ENCODE measurements around the gene AKR1A1. TPM values are rescaled to one million over a fixed set of nuclear protein-coding genes. Genes with fewer than 3 reads are reported as not detected.
"Not testable (repeated sequence)": the region's sequence is repeated elsewhere in the genome, so short reads cannot be mapped to it uniquely, and the experiment has no call there.

The AKR1A1 gene
- total RNA-seq, 1 donor from 2014 or later, result 47.3 TPM

DNA sequence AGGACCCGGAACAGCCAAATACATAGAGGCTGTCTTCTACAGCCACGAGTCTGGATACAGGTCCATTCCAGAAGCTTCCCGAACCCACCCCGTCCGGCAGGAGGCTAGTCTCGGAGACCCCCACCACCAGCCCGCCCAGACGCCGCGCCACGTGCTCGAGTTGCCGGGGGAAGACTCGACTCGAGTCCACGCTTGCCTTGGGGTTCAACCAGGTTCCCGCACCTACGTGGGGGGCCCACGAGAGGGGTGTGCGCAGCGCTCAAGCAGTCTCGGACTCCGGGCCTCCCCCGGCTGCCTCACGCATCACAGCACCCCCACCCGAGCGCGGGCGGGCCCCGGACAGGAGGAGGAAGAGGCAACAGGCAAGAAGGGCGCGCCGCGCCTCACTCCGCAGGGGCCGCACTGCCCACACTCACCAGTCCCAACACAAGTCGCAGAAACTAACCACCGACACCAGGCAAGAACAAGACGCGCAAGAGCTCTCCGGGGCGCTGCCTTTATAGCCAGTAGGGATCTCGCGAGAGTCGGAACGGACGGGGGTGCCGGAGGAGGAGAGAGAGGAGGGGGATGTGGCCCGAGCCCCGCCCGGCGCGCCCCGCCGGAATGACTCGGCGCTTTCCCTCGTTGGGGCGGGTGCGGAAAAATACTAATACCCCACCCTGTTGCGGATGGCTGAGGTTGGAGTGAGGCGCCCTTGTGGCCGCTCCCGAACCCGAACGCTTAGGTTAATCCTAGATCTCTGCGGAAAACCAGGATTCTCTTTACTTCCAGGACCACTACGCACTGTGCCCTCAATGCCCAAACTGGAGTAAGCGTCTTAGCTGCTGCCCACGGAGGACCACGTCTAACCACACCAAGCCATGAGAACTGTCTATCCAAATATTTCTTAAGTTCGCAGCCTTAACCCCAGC lies 29.0 kb upstream of the AKR1A1 start, which contains the start of gene PRDX1:
Gene PRDX1 (minus strand): TSS at position 472 of the 911 bp plus-strand sequence. CDS start 2,841 bp downstream, outside the sequence.
- intact Hi-C loops (cut with DNase I), result loop anchor here (1.0 to 2.0 kb wide), 2 partner anchors 29 to 163 kb away; partner anchors contain the start of gene AKR1A1
- DNase-seq (ENCODE audit: low spot score), result peak; percentile 97

GRCh38 chr1:45522324-45523104 lies 28.1 kb upstream of the AKR1A1 start:
- intact Hi-C loops (cut with DNase I), result no loop called here

GRCh38 chr1:45523516-45523915 lies 27.1 kb upstream of the AKR1A1 start:
- DNase-seq (ENCODE audit: low spot score); intact Hi-C loops (cut with DNase I): not testable (repeated sequence)

More at GRCh38 chr1:45522324-45523104, 28.1 kb upstream of the AKR1A1 start:
- DNase-seq (ENCODE audit: low spot score), result no peak

DNA sequence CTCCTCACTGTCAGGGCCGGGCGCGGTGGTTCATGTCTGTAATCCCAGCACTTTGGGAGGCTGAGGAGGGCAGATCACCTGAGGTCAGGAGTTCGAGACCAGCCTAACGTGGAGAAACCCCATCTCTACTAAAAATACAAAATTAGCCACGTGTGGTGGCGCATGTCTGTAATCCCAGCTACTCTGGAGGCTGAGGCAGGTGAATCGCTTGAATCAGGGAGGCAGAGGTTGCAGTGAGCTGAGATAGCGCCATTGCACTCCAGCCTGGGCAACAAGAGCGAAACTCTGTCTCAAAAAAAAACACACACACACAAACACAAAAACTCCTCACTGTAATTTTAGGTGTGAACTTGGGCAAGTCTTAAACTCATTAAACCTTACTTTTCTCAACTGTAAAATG lies 26.7 kb upstream of the AKR1A1 start:
- intact Hi-C loops (cut with DNase I); DNase-seq (ENCODE audit: low spot score): not testable (repeated sequence)

DNA sequence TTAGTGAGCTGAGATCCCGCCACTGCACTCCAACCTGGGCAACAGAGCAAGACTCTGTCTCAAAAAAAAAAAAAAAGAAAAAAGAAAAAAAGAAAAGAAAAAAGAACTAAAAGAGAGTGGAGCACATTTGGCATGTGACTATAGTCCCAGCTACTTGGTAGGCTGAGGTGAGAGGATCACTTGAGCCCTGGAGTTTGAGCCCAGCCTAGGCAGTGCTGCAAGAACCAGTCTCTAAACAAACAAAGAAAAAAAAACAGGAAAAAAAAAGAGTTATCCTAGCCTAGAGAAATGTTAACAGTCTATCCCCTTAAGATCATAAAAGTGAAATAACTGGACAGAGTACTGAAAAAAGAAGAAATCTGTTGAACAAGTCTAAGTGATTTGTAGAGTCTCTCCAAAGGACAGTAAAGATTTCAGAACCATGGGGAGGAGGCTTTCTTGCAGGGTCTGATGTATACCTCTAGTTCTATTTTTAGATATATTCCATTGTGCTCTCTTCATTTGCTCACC lies 24.4 kb upstream of the AKR1A1 start:
- intact Hi-C loops (cut with DNase I), result no loop called here
- no peak for DNase-seq (ENCODE audit: low spot score)

- intact Hi-C loops (cut with DNase I), result no loop called here
- DNase-seq (ENCODE audit: low spot score), result no peak
Measured at GRCh38 chr1:45530632-45531135, 19.9 kb upstream of the AKR1A1 start.

- no peak for DNase-seq (ENCODE audit: low spot score)
- intact Hi-C loops (cut with DNase I), result no loop called here
Measured at GRCh38 chr1:45531873-45532272, 18.8 kb upstream of the AKR1A1 start.

- no peak for DNase-seq (ENCODE audit: low spot score)
- intact Hi-C loops (cut with DNase I), result no loop called here
Measured at GRCh38 chr1:45535988-45536766, 14.4 kb upstream of the AKR1A1 start.

DNA sequence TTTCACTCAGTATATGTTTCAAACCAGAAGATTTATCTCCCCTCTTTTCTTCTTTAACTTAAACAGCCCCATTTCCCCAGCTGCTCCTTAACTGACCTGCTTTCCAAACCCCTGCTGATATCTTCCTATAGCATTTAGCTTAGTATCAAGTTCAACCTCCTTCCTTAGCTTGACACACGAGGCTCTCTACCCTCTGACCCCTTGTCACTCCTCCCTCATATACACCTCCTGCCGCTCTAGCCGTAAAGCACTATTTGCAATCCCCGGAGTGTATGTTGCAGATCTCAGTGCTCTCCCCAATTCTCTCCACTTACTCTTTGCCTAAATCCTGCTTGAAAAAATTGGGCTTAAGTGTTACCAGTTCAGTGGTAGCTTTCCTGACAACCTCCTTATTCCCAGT lies 13.7 kb upstream of the AKR1A1 start:
- intact Hi-C loops (cut with DNase I), result no loop called here
- DNase-seq (ENCODE audit: low spot score), result no peak

DNA sequence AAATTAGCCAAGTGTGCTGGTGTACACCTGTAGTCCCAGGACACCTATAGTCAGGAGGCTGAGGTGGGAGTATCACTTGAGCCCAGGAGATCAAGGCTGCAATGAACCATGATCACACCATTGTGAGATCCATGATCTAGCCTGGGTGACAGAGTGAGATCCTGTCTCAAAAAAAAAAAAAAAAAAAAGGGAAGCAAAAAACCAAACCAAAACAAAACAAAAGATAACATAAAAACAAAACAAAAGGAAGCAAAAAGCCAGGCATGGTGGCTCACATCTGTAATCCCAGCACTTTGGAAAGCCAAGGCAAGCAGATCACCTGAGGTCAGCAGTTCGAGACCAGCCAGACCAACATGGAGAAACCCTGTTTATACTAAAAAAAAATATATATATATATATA lies 9.4 kb upstream of the AKR1A1 start:
- no peak for DNase-seq (ENCODE audit: low spot score)
- intact Hi-C loops (cut with DNase I), result no loop called here

DNA sequence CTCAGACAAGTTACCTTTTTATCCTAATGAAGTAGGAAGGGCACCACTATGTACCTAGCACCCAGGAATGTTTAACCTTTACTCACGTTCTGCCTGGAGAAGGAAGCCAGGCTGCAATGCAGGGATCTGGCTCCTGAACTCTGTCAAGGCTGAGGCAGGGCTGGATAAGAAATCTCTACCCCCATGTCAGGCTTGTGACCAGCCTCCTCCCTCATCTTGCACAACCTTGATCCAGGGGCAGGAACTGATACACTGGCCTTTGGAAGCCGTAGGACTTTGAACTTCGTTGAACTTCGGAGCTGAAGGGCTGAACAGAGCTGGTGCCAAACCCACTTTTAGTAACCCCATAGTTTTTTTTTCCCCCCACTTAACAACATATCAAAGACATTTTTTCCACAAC lies 8.0 kb upstream of the AKR1A1 start:
- intact Hi-C loops (cut with DNase I), result no loop called here
- DNase-seq (ENCODE audit: low spot score), result no peak

GRCh38 chr1:45543581-45544417 lies 6.8 kb upstream of the AKR1A1 start:
- intact Hi-C loops (cut with DNase I), result no loop called here

GRCh38 chr1:45544530-45544929 lies 6.1 kb upstream of the AKR1A1 start:
- DNase-seq (ENCODE audit: low spot score), result no peak
- intact Hi-C loops (cut with DNase I), result no loop called here

More at GRCh38 chr1:45543581-45544417, 6.8 kb upstream of the AKR1A1 start:
- DNase-seq (ENCODE audit: low spot score), result peak; percentile 86

- intact Hi-C loops (cut with DNase I), result no loop called here
- DNase-seq (ENCODE audit: low spot score), result no peak
Measured at GRCh38 chr1:45545019-45545493, 5.6 kb upstream of the AKR1A1 start.

DNA sequence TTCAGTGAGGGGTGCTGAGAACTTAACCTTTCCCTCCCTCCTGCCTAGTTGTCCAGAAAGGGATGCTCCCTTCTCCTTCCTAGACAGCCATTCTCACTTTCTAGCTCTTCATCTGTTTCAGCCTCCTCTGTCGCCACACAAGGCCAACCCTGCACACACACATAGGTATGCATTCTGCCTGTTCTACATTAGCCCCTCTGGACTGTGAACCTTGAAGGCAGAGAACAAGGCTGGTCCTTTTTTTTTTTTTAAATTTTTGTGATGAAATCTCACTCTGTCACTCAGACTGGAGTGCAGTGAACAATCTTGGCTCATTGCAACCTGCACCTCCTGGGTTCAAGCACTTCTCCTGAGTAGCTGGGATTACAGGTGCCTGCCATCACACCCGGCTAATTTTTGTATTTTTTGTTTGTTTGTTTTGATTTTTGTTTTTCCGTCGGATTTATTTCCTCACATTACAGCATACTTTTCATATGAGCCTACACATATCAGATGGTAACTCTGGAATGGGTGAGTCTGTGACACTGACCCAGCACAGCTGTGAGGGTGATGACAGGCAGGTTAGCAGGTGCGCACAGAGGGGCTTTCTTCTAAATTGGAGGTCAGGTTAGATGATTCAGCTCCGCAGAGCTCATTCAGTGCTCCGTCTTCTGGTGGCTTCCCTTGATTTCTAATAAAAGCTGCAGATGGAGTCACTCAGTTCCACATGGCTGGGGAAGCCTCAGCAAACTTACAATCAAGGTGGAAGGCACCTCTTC lies 4.9 kb upstream of the AKR1A1 start:
- intact Hi-C loops (cut with DNase I), result no loop called here
- DNase-seq (ENCODE audit: low spot score), result no peak

DNA sequence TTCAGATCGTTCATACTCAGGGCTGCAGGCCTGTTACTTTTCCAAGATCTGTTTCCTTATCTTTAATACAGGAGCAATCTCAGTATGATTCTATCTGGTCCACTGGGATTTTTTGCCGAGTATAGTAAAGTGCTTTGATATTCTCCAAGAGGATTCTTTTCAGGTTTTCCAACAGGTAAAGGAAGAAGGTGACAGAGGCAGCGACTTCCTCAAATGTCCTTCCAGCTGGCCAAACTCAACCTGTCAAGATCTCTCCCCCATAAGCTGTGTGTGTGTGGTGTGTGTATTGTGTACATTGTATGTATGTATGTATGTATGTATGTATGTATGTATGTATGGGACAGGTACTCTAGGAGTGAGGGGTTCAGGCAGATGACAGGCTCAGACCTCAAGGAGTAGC lies 1.1 kb downstream of the AKR1A1 start:
- intact Hi-C loops (cut with DNase I), result loop anchor here (5.0 to 10.0 kb wide), 2 partner anchors 194 to 537 kb away; partner anchors contain the start of genes HECTD3 and UROD
- DNase-seq (ENCODE audit: low spot score), result no peak

- no peak for DNase-seq (ENCODE audit: low spot score)
- intact Hi-C loops (cut with DNase I), result loop anchor here (5.0 to 10.0 kb wide), 2 partner anchors 195 to 538 kb away; partner anchors contain the start of genes HECTD3 and UROD
Measured at GRCh38 chr1:45552331-45552730, 1.7 kb downstream of the AKR1A1 start.
